Stimulated activated CD4-positive, alpha-beta T cell treated with anti-CD3 and anti-CD28 coated beads, Interleukin-15, amount 100 ng/mL, for 48 hours (primary cell): ENCODE results near the gene PCDHGA9.
"Not testable (repeated sequence)": the region's sequence is repeated elsewhere in the genome, so short reads cannot be mapped to it uniquely, and the experiment has no call there.

Source experiments
- DNase-seq, 2 donors: peaks; one replicate each; pipeline ENCODE4 v3.0.0-alpha.2; 2020; ENCODE audit warnings: low read depth in 2 of 2

The PCDHGA9 gene

DNA sequence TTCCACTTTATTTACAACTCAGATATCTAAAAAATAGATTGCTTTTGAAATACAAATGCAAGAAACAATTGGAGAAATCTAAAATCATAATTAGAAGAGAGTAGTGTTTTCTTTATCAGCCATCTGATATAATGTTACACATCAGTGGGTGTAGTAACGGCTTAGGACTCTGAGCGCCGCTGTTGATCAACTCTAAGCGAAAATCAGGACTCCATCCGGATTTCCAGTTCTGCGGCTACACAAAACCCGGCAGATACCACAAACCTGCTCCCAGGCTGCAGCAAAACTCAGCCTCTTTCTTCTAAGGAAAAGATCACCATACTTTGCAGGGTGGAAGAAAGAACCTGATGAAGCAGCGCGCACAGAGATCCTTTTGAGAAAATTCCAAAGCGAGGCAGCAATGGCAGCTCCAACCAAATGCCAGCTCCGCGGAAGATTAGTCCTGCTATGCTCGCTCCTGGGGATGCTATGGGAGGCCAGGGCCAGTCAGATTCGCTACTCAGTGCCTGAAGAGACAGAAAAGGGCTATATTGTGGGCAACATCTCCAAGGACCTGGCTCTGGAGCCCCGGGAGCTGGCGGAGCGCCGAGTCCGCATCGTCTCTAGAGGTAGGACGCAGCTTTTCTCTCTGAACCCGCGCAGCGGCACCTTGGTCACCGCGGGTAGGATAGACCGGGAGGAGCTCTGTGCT, at the start of gene PCDHGA9:
PCDHGA9 (plus strand) TSS at position 226 of the 691 bp plus-strand sequence; CDS start at position 401, 175 bp downstream.
- DNase-seq, result no peak

- DNase-seq, result no peak
These were observed 47.6 kb upstream of the PCDHGA9 start, which contains the start of gene PCDHGA4 for GRCh38 chr5:141354900-141355469. Gene PCDHGA4 (plus strand): TSS chr5:141355021. CDS start chr5:141355108, 87 bp downstream.

- no peak for DNase-seq
These were observed 46.9 kb upstream of the PCDHGA9 start for GRCh38 chr5:141355641-141356040.

DNA sequence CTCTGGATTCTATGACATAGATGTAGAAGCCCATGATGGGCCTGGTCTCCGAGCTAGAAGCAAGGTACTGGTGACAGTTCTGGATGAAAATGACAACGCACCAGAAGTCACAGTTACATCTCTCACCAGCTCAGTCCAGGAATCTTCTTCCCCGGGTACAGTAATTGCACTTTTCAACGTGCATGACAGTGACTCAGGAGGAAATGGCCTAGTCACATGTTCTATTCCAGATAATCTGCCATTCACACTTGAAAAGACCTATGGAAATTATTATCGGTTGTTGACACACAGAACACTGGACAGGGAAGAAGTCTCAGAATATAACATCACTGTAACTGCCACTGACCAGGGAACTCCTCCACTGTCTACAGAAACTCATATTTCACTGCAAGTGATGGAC, 46.4 kb upstream of the PCDHGA9 start:
- no peak for DNase-seq

- no peak for DNase-seq
These were observed 45.6 kb upstream of the PCDHGA9 start for GRCh38 chr5:141356950-141357349.

DNA sequence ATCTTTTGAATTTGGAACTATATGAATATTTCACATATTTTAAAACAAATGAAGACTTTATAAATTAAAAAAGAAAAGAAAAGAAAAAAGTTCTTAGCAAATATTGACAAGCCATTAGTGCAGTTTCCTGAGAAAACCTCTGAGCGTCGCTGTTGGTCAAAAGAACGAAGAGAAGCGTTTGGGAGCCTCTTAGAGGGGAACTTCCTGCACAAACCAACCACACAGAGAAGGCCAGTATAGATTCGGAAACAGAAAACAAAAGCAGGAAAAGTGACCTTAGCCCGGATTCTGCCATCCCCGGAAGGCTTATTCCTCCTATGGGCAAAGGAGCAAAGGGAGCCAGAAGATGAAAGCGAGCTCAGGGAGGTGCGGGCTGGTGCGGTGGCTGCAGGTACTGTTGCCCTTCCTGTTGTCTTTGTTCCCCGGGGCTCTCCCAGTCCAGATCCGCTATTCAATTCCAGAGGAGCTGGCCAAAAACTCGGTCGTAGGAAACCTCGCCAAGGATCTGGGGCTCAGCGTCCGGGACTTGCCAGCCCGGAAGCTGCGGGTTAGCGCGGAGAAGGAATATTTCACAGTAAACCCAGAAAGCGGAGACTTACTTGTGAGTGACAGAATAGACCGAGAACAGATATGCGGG, 42.7 kb upstream of the PCDHGA9 start, which contains the start of gene PCDHGB2:
PCDHGB2 (plus strand) TSS at position 205 of the 637 bp plus-strand sequence; CDS start at position 347, 142 bp downstream.
- no peak for DNase-seq

GRCh38 chr5:141360685-141361084, 41.9 kb upstream of the PCDHGA9 start:
- no peak for DNase-seq

- DNase-seq, result no peak
These were observed 39.9 kb upstream of the PCDHGA9 start for GRCh38 chr5:141362719-141363118.

DNA sequence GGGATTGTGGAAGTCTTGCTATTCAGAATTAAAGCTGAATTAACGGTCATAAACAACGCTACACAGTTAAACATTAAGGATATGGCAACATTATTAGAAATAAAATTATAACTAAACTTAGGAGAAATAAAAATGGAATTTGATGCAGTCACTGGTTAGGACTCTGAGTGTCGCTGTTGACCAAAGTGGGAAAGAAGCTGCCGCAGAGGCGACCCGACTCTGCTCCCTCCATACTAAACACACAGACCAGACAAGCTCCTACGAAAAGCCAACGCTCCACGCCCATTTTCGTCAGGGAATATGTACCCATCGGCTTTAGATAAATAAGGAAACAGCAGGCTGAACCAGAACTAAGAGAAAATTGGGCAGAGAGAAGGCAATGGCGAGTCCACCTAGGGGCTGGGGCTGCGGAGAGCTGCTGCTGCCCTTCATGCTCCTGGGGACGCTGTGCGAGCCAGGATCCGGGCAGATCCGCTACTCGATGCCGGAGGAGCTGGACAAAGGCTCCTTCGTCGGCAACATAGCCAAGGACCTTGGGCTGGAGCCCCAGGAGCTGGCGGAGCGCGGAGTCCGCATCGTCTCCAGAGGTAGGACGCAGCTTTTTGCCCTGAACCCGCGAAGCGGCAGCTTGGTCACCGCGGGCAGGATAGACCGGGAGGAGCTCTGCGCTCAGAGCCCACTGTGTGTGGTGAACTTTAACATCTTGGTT, 38.5 kb upstream of the PCDHGA9 start, which contains the start of gene PCDHGA5:
PCDHGA5 (plus strand) TSS at position 211 of the 709 bp plus-strand sequence; CDS start at position 380, 169 bp downstream.
- no peak for DNase-seq

DNA sequence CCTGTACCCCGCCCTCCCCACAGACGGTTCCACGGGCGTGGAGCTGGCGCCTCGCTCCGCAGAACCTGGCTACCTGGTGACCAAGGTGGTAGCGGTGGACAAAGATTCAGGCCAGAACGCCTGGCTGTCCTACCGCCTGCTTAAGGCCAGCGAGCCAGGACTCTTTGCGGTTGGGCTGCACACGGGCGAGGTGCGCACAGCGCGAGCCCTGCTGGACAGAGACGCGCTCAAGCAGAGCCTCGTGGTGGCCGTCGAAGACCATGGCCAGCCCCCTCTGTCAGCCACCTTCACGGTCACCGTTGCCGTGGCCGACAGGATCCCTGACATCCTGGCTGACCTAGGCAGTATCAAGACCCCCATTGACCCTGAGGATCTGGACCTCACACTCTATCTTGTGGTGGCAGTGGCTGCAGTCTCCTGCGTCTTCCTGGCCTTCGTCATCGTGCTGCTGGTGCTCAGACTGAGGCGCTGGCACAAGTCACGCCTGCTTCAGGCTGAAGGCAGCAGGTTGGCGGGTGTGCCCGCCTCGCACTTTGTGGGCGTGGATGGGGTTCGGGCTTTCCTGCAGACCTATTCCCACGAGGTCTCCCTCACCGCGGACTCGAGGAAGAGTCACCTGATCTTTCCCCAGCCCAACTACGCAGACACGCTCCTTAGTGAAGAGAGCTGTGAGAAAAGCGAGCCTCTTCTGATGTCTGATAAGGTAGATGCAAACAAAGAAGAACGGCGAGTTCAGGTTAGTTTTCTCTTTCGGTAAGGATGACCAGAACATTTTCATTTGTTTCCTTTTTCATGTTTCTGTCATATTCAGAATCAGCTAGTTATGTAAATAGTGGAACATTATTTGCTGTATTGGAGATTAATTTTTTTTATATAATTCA, 36.3 kb upstream of the PCDHGA9 start:
- no peak for DNase-seq

- no peak for DNase-seq
These were observed 32.4 kb upstream of the PCDHGA9 start, which contains the start of gene PCDHGB3 for GRCh38 chr5:141369994-141370848. Gene PCDHGB3 (plus strand): TSS chr5:141370242. CDS start chr5:141370395, 153 bp downstream.

- DNase-seq, result no peak
These were observed 30.8 kb upstream of the PCDHGA9 start for GRCh38 chr5:141371572-141372475.

- DNase-seq, result no peak
These were observed 28.8 kb upstream of the PCDHGA9 start, which contains the start of gene PCDHGA6 for GRCh38 chr5:141373673-141374317. Gene PCDHGA6 (plus strand): TSS chr5:141373891. CDS start chr5:141374084, 193 bp downstream.

DNA sequence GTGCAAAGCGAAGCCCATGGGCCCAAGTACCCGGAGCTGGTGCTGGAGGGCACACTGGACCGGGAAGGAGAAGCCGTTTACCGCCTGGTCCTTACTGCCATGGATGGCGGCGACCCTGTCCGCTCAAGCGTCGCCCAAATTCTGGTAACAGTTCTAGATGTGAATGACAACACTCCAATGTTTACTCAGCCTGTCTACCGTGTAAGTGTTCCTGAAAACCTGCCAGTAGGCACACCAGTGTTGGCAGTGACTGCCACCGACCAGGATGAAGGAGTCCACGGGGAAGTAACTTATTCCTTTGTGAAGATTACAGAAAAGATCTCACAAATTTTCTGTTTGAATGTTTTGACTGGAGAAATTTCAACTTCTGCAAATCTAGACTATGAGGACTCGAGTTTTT, 28.0 kb upstream of the PCDHGA9 start:
- no peak for DNase-seq

GRCh38 chr5:141375444-141376155, 27.0 kb upstream of the PCDHGA9 start:
- DNase-seq, result not testable (repeated sequence)

DNA sequence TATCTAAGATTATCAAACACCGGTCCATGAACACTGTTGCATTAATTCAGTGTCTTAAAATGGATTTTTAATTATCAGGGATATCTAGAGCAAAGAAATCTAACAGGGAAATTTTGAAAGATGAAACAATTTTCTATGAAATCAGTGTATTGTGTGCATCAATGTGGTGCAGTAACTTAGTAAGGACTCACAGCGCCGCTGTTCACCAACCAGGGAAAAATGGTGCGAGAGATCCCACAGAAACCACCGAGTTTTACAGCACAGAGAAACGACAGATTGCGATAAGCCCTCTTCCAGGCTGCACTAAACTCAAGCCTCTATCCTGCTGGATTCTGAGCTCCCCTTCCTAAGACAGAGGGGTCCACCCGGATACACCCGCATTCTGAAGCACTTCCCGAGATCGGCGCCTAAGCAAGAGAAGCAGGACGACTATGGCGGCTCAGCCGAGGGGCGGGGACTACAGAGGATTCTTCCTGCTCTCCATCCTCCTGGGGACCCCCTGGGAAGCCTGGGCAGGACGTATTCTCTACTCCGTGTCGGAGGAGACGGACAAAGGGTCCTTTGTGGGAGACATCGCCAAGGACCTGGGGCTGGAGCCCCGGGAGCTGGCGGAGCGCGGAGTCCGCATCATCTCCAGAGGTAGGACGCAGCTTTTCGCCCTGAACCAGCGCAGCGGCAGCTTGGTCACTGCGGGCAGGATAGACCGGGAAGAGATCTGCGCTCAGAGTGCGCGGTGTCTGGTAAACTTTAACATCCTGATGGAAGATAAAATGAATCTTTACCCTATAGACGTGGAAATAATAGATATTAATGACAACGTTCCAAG, 19.9 kb upstream of the PCDHGA9 start, which contains the start of gene PCDHGA7:
PCDHGA7 (plus strand) TSS at position 274 of the 826 bp plus-strand sequence; CDS start at position 432, 158 bp downstream.
- DNase-seq, result no peak
